K562 (cell line): ENCODE measurements around the gene XPO4. TPM values are rescaled to one million over a fixed set of nuclear protein-coding genes. Genes with fewer than 3 reads are reported as not detected.

Experiments
- ATAC-seq: fragments of 200-7000 bp; cut with Tn5 transposase; 3 replicates; pipeline ENCODE4 v1.9.1; 2020; ENCODE audit warnings: moderate library complexity
- BruUV-seq: library from RNA; stranded (reverse); fragments of 400-500 nt; replicated peaks from 2 replicates; lab custom pipeline; 2021; lab: Mats Ljungman, UMichigan
- CTCF ChIA-PET: fragments of 300-600 bp; formaldehyde crosslinking; extraction: SDS; loops from one replicate; lab custom pipeline; 2021; ENCODE audit warnings: low intra/inter-chr PET ratio; lab: Yijun Ruan, JAX
- POLR2A ChIA-PET: fragments of 300-600, 350-650 bp; sonication (Branson Sonifier 250); formaldehyde crosslinking; extraction: SDS; loops from one replicate; lab custom pipeline; 2021; ENCODE audit warnings: antibody characterized with exemption, inconsistent platforms; lab: Yijun Ruan, JAX
- DNase-seq, 4 experiments: peaks; one replicate each; pipeline versions ENCODE4 v3.0.0 to v3.0.0-alpha.2; 2011 to 2018; ENCODE audit warnings: low spot score in 3 of 4, mixed read lengths in 3 of 4; ENCODE audit errors: extremely low read depth in 1 of 4
- FAIRE-seq: peaks from 2 replicates; lab custom pipeline; 2011; peaks lifted over from hg19 to GRCh38; lab: Jason Lieb, UNC
- H2AFZ ChIP-seq: 2 replicates; pipeline ENCODE4 v1.6.0; 2011; ENCODE audit warnings: low read depth, low read length, control low read depth, inconsistent platforms
- H3K27ac ChIP-seq: fragments of 200-600 bp; 3 replicates; pipeline ENCODE4 v1.8.0; 2011; ENCODE audit warnings: low read depth, mild to moderate bottlenecking, control low read depth, inconsistent platforms, low read length, moderate library complexity, mixed read lengths; ENCODE audit errors: extremely low read depth
- H3K27me3 ChIP-seq, 2 experiments: fragments of 300-600 bp in 1 of 2; 2 replicates in 1 of 2; 3 replicates in 1 of 2; pipeline versions ENCODE4 v1.6.0 to v1.8.0; 2011; ENCODE audit warnings: inconsistent platforms in 2 of 2, low read length in 2 of 2, mild to moderate bottlenecking in 1 of 2, mixed read lengths in 1 of 2, moderate library complexity in 1 of 2; ENCODE audit not compliant: control insufficient read depth in 2 of 2, insufficient read depth in 2 of 2
- H3K36me3 ChIP-seq: fragments of 300-600 bp; 3 replicates; pipeline ENCODE4 v1.8.0; 2011; ENCODE audit warnings: mild to moderate bottlenecking, low read length, inconsistent platforms; ENCODE audit not compliant: control insufficient read depth, insufficient read depth
- H3K4me1 ChIP-seq, 2 experiments: fragments of 200-600 bp in 1 of 2; replicated peaks in 1 of 2; 2 replicates in 1 of 2; 3 replicates in 1 of 2; pipeline versions ENCODE4 v1.5.1 to v1.8.0; 2011; ENCODE audit warnings: inconsistent platforms in 2 of 2, low read length in 2 of 2, mild to moderate bottlenecking in 1 of 2, mixed read lengths in 1 of 2, moderate library complexity in 1 of 2; ENCODE audit not compliant: control insufficient read depth in 2 of 2, insufficient read depth in 2 of 2
- H3K4me2 ChIP-seq: 2 replicates; pipeline ENCODE4 v1.6.1; 2011; ENCODE audit warnings: low read length, control low read depth, inconsistent platforms, mixed read lengths; ENCODE audit not compliant: insufficient read depth
- H3K4me3 ChIP-seq: fragments of 200-600 bp; sonication (generic), shearing (Covaris generic); 2 replicates; pipeline ENCODE4 v1.5.1; 2016; ENCODE audit warnings: control low read depth, inconsistent platforms
- H3K79me2 ChIP-seq: fragments of 200-600 bp; 3 replicates; pipeline ENCODE4 v1.8.0; 2011; ENCODE audit warnings: low read length, inconsistent platforms; ENCODE audit not compliant: control insufficient read depth, insufficient read depth
- H3K9ac ChIP-seq, 2 experiments: 2 replicates each; pipeline versions ENCODE4 v1.6.0 to v1.6.1; 2011; ENCODE audit warnings: low read depth in 2 of 2, low read length in 2 of 2, control low read depth in 1 of 2, inconsistent platforms in 1 of 2, mild to moderate bottlenecking in 1 of 2, mixed read lengths in 1 of 2; ENCODE audit not compliant: insufficient read depth in 1 of 2
- H3K9me1 ChIP-seq: one replicate; pipeline ENCODE4 v1.6.0; 2011; ENCODE audit warnings: inconsistent platforms, mild to moderate bottlenecking, low read length, moderate library complexity; ENCODE audit not compliant: control insufficient read depth, insufficient read depth
- H3K9me3 ChIP-seq: replicated peaks from 2 replicates; pipeline ENCODE4 v1.5.1; 2011; ENCODE audit warnings: low read depth, low read length, inconsistent platforms; ENCODE audit not compliant: control insufficient read depth, insufficient read depth
- H4K20me1 ChIP-seq: replicated peaks from 2 replicates; pipeline ENCODE4 v1.6.1; 2011; ENCODE audit warnings: low read length, inconsistent platforms, mixed read lengths; ENCODE audit not compliant: control insufficient read depth, insufficient read depth
- ASH1L ChIP-seq: fragments of 450-650 bp; IDR thresholded peaks from 2 replicates; pipeline ENCODE4 v1.6.1; 2018; ENCODE audit warnings: borderline replicate concordance, mild to moderate bottlenecking, low read depth; ENCODE audit not compliant: partially characterized antibody
- ELF4 ChIP-seq: fragments of 450-650 bp; formaldehyde crosslinking; IDR thresholded peaks from 2 replicates; pipeline ENCODE4 v1.4.0; 2022; ENCODE audit warnings: missing genetic modification characterization
- EP300 ChIP-seq: IDR thresholded peaks from 2 replicates; pipeline ENCODE4 v1.6.1; 2012; ENCODE audit warnings: low read length, improper control_type of control experiment
- ETV6 ChIP-seq, 3 experiments: fragments of 150-350 bp in 1 of 3; sonication (generic) in 1 of 3; formaldehyde crosslinking in 1 of 3; IDR thresholded peaks; 2 replicates each; pipeline versions ENCODE4 v1.6.1 to v1.8.0; 2014 to 2022; ENCODE audit warnings: borderline replicate concordance in 2 of 3, low read depth in 2 of 3, antibody characterized with exemption in 1 of 3, low read length in 1 of 3, mild to moderate bottlenecking in 1 of 3, missing genetic modification reagents in 1 of 3
- GATAD2A ChIP-seq: fragments of 450-650 bp; IDR thresholded peaks from 2 replicates; pipeline ENCODE4 v1.6.1; 2017
- MCM7 ChIP-seq, 2 experiments: fragments of 450-650 bp; IDR thresholded peaks; 2 replicates each; pipeline ENCODE4 v1.6.1; 2016 to 2018
- NFATC3 ChIP-seq: fragments of 450-650 bp; IDR thresholded peaks from 2 replicates; pipeline ENCODE4 v1.6.1; 2017; ENCODE audit warnings: mild to moderate bottlenecking
- TCF7L2 ChIP-seq: fragments of 150-350 bp; IDR thresholded peaks from 2 replicates; pipeline ENCODE4 v1.6.1; 2016; ENCODE audit warnings: low read depth, mild to moderate bottlenecking, low read length, moderate library complexity
- WGBS: fragments of 100-300 bp; shearing (Covaris generic); methylation state at CpG from one replicate; pipeline ENCODE4 v1.1.6; 2016; ENCODE audit warnings: low coverage, mixed read lengths; ENCODE audit not compliant: insufficient coverage; ENCODE audit errors: missing lambda C conversion rate; 5-methylcytosine and 5-hydroxymethylcytosine counted together
- in situ Hi-C: fragments of 300-500 bp; cut with MboI; formaldehyde crosslinking; loops from 4 replicates; pipeline ENCODE4 v1.15.0; 2018; ENCODE audit warnings: inconsistent platforms, mixed read lengths
- intact Hi-C: fragments of 100-400 bp; cut with micrococcal nuclease; formaldehyde crosslinking; loops from 2 replicates; pipeline ENCODE4 v1.14.2; 2022
- polyA plus RNA-seq, 8 experiments: library from polyadenylated mRNA; depleted of rRNA in 4 of 8; stranded (reverse) in 5 of 8; unstranded in 3 of 8; fragments of >200 nt; fragmentation: Nextera tagmentation in 2 of 8; fragmentation: Illumina TruSeq in 1 of 8; extraction: Ambion mirVana in 2 of 8; extraction: Trizol in 1 of 8; gene quantifications; 2 replicates each; pipeline versions ENCODE4 v1.2.1 to v1.2.3, GENCODE V29; 2011 to 2014; ENCODE audit warnings: inconsistent platforms in 1 of 8, missing spikeins in 1 of 8
- total RNA-seq, 7 experiments: library from RNA; depleted of rRNA in 6 of 7; stranded (reverse); fragments of >200 nt in 6 of 7; fragmentation: Illumina TruSeq in 2 of 7; extraction: Trizol in 2 of 7; gene quantifications; 2 replicates each; pipeline versions ENCODE4 v1.2.1 to v1.2.3, GENCODE V29; 2011 to 2021; ENCODE audit warnings: low replicate concordance in 1 of 7
- TF ChIP-seq, protein P1 (sequence below): fragments of 250-450 bp; sonication (Bioruptor Pico); IDR thresholded peaks from 2 replicates; pipeline ENCODE4 v1.5.0; 2021

Gene XPO4
- total and polyA plus RNA-seq, 9 of the 15 experiments (the other 6 are each of a cell fraction or from before 2014, with no cell fraction given): 5.5 to 25.1 (median 17.5) TPM

DNA sequence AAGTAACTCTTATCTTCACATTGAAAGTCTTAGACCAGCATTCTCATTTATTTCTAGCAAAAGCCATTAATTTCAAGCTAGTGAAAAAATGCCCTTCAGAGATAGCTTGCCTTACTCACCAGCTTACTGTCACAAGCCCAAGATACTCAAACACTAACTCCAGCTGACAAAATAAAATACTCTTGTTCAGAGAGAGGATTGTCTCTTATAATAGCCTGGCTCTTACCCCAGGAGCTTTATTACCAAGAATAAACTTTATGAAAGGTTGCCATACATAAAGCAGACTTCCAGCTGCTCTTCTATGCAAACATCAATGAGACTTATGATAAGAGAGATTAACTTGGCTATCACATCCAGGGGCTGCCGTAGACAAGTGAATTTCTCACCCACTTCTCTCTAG lies 53.6 kb downstream of the XPO4 start:
- Histone ChIP-seq H3K79me2 (peaks cover 15% of the 10 kb centered on the region), H3K4me3 (no peak overlapping the region), H3K27ac (no peak overlapping the region), H3K9ac (no peak overlapping the region), H3K36me3 (peaks cover 26% of the 10 kb centered on the region; the same call in 2 of the 3 replicates), H3K4me2 (no peak overlapping the region), H3K9me1 (no peaks in the 10 kb centered on the region), H3K9me3 (no peaks in the 10 kb centered on the region), H3K4me1 (no peaks in the 10 kb centered on the region; a peak in 1 of 5 replicates), H2AFZ (no peak overlapping the region), H3K27me3 (no peaks in the 10 kb centered on the region), H4K20me1 (no peaks in the 10 kb centered on the region)
- CTCF ChIA-PET: no interaction called here
- FAIRE-seq: no peak
- intact Hi-C loops: no loop called here
- POLR2A ChIA-PET: interaction anchor here (0.7 to 1.6 kb wide), 4 partner anchors 8 to 16 kb away, joined by 3 to 5 read pairs (median 4); no protein-coding TSS in a partner anchor
- in situ Hi-C loops: no loop called here
- no TSS peak for BruUV-seq
- ATAC-seq: no peak
- no peak for DNase-seq
- 50% methylated on average over 1 of the region's 1 CpG for WGBS
- TF ChIP-seq ETV6 (IDR thresholded peaks at IDR 0.05; ENCODE audit: borderline replicate concordance in 1 of 2, low read depth in 2 of 2, low read length in 1 of 2) (no peak), ETV6 (CRISPR knock-in tag; IDR thresholded peaks at IDR 0.05; ENCODE audit: borderline replicate concordance) (no peak), GATAD2A (no peak)

DNA sequence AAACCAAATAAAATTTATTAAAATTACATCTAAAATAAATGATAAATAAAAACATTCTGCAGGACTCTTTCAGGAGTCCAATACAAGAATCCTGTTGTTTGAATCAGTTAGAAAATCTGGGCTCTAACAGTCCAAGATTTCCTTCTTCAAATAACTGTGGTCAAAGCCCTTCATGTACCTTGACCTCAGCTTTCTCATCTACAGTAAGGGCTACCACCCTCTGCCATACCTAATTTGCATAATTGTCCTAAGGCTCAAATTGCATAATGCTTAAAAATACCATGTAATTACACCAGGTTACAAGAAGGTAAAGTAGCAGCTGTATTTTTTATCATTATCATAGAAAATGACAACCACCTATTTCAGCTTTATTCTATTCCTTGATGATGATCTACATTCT lies 54.3 kb downstream of the XPO4 start:
- intact Hi-C loops: no loop called here
- H3K27ac ChIP-seq: no peak overlapping the region
- FAIRE-seq: no peak
- no peak overlapping the region for H3K4me2 ChIP-seq
- no peaks in the 10 kb centered on the region for H3K9me1 ChIP-seq
- H3K9me3 ChIP-seq: no peaks in the 10 kb centered on the region
- no peak for DNase-seq
- BruUV-seq: no TSS peak
- H3K4me3 ChIP-seq: no peak overlapping the region
- POLR2A ChIA-PET: interaction anchor here (0.7 to 1.6 kb wide), 3 partner anchors 8 to 17 kb away, joined by 3 to 4 read pairs (median 4); no protein-coding TSS in a partner anchor
- no peak for TF ChIP-seq ASH1L
- TF ChIP-seq NFATC3: no peak
- TF ChIP-seq, protein P1, sequence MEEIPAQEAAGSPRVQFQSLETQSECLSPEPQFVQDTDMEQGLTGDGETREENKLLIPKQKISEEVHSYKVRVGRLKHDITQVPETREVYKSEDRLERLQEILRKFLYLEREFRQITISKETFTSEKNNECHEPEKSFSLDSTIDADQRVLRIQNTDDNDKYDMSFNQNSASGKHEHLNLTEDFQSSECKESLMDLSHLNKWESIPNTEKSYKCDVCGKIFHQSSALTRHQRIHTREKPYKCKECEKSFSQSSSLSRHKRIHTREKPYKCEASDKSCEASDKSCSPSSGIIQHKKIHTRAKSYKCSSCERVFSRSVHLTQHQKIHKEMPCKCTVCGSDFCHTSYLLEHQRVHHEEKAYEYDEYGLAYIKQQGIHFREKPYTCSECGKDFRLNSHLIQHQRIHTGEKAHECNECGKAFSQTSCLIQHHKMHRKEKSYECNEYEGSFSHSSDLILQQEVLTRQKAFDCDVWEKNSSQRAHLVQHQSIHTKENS (CRISPR knock-in tag): no peak
- TF ChIP-seq ELF4: no peak
- TF ChIP-seq MCM7 (IDR thresholded peaks at IDR 0.05): no peak
- TF ChIP-seq TCF7L2: no peak
- TF ChIP-seq EP300: no peak
- in situ Hi-C loops: no loop called here
- ATAC-seq: no peak
- no peak overlapping the region for H2AFZ ChIP-seq
- H3K4me1 ChIP-seq: no peaks in the 10 kb centered on the region; a peak in 1 of 5 replicates
- H3K27me3 ChIP-seq: no peaks in the 10 kb centered on the region
- peaks cover 11% of the 10 kb centered on the region for H3K79me2 ChIP-seq
- CTCF ChIA-PET: no interaction called here
- no peaks in the 10 kb centered on the region for H4K20me1 ChIP-seq
- H3K9ac ChIP-seq: no peak overlapping the region
- peaks cover 28% of the 10 kb centered on the region; the same call in 2 of the 3 replicates for H3K36me3 ChIP-seq
